OCI-LY7 (cell line): ENCODE data around the gene PLP1.

ENCODE experiments used
- EZH2phosphoT487 ChIP-seq: fragments of 200-600 bp; sonication (generic); IDR thresholded peaks from 2 replicates; pipeline ENCODE4 v1.6.1; 2018; ENCODE audit warnings: low read depth, borderline replicate concordance, mild to moderate bottlenecking, mixed run types, antibody characterized with exemption, low read length, moderate library complexity, mixed read lengths
- TF ChIP-seq, protein P1 (sequence below): fragments of 200-600 bp; sonication (generic); conservative IDR thresholded peaks from 2 replicates; pipeline ENCODE4 v1.5.1; 2014; ENCODE audit warnings: mild to moderate bottlenecking, antibody characterized with exemption, low read length, moderate library complexity, mixed read lengths

- TF ChIP-seq, protein P1, sequence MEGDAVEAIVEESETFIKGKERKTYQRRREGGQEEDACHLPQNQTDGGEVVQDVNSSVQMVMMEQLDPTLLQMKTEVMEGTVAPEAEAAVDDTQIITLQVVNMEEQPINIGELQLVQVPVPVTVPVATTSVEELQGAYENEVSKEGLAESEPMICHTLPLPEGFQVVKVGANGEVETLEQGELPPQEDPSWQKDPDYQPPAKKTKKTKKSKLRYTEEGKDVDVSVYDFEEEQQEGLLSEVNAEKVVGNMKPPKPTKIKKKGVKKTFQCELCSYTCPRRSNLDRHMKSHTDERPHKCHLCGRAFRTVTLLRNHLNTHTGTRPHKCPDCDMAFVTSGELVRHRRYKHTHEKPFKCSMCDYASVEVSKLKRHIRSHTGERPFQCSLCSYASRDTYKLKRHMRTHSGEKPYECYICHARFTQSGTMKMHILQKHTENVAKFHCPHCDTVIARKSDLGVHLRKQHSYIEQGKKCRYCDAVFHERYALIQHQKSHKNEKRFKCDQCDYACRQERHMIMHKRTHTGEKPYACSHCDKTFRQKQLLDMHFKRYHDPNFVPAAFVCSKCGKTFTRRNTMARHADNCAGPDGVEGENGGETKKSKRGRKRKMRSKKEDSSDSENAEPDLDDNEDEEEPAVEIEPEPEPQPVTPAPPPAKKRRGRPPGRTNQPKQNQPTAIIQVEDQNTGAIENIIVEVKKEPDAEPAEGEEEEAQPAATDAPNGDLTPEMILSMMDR = no peak
- TF ChIP-seq EZH2phosphoT487 = no peak
Observed at GRCh38 chrX:103727115-103727514, 49.5 kb upstream of the PLP1 start.
